Measurements from ENCODE around the gene TBXT. TPM values are rescaled to one million over a fixed set of nuclear protein-coding genes. Genes with fewer than 3 reads are reported as not detected.

The TBXT gene
- total and polyA plus RNA-seq, 9 of the 15 experiments (the other 6 are each of a cell fraction or from before 2014, with no cell fraction given): not detected

DNA sequence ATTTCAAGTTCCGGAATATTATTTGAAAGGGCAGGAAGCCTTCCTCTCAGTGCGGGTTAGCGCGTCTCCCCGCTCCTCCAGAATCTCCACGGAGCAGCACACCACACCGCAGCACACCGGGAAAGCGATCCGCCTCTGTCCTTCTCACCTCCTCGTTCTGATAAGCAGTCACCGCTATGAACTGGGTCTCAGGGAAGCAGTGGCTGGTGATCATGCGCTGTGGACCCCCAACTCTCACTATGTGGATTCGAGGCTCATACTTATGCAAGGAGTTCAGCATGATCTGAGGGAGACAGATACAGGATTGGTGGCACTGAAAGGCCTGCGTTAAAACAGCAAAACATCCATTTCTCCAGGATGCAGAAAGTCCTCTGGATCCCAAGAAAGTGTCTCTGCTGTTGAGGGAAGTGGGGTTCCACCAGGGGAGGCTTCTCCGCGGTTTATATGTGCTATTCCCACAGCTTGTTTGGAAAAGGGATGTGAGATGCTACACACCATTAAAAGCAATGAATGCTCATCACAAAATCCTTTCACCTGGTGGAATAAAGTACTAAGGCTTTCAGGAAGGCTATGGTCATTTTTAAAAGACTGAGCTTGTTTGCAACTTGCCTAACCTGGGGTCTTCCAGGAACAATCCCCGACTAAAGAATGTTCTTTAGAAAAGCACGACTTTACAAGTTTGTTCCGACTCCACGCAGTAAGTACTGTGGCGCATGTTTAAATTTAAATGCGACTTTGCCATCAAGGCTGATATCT, 1.9 kb downstream of the TBXT start:
- intact Hi-C loops (cut with micrococcal nuclease) (no loop called here), in situ Hi-C loops (cut with MboI) (no loop called here)
- Histone ChIP-seq H3K36me3 (ENCODE audit: control insufficient read depth, insufficient read depth, low read length) (no peaks in the 10 kb centered on the region), H3K4me3 (no peak overlapping the region), H3K27me3 (ENCODE audit: control insufficient read depth in 2 of 2, insufficient read depth in 2 of 2, low read length in 2 of 2) (peaks cover 24 to 77% of the 10 kb centered on the region in 2 experiments), H3K9me1 (ENCODE audit: control insufficient read depth, insufficient read depth, low read length) (no peaks in the 10 kb centered on the region), H3K4me2 (ENCODE audit: insufficient read depth, low read length) (no peak overlapping the region), H3K9ac (ENCODE audit: insufficient read depth in 1 of 2, low read depth in 2 of 2, low read length in 2 of 2) (no peak overlapping the region), H3K9me3 (replicated peaks; ENCODE audit: control insufficient read depth, insufficient read depth, low read depth, low read length) (no peaks in the 10 kb centered on the region), H3K79me2 (ENCODE audit: control insufficient read depth, insufficient read depth, low read length) (no peaks in the 10 kb centered on the region), H3K27ac (ENCODE audit: extremely low read depth, low read depth, low read length) (no peak overlapping the region), H2AFZ (ENCODE audit: low read depth, low read length) (no peak overlapping the region), H3K4me1 (replicated peaks in 1 of 2; ENCODE audit: control insufficient read depth in 2 of 2, insufficient read depth in 2 of 2, low read length in 2 of 2) (peaks cover 0 to 17% of the 10 kb centered on the region in 2 experiments; a peak in 1 of 5 replicates), H4K20me1 (replicated peaks; ENCODE audit: control insufficient read depth, insufficient read depth, low read length) (no peaks in the 10 kb centered on the region)
- CTCF ChIA-PET (ENCODE audit: low intra/inter-chr PET ratio): no interaction called here
- POLR2A ChIA-PET: no interaction called here
- DNase-seq (ENCODE audit: extremely low read depth in 1 of 4, low spot score in 3 of 4): peak in 1 of 4 experiments; percentile 5
- FAIRE-seq: peak; percentile 57
- no TSS peak for BruUV-seq (replicated peaks)
- no peak for TF ChIP-seq MBD2 (IDR thresholded peaks at IDR 0.05; ENCODE audit: borderline replicate concordance, low read depth)
- TF ChIP-seq HDAC6 (IDR thresholded peaks at IDR 0.05; ENCODE audit: low read depth, low read length): no peak
- TF ChIP-seq BRD9 (IDR thresholded peaks at IDR 0.05; ENCODE audit: low read depth, partially characterized antibody): no peak
- TF ChIP-seq SNRNP70 (optimal IDR thresholded peaks at IDR 0.05; ENCODE audit: low read depth, low read length): no peak
- no peak for TF ChIP-seq ZNF12 (CRISPR knock-in tag; IDR thresholded peaks at IDR 0.05)
- TF ChIP-seq KLF13 (tag; IDR thresholded peaks at IDR 0.05; ENCODE audit: borderline replicate concordance, low read depth): no peak
- no peak for TF ChIP-seq CBX2 (IDR thresholded peaks at IDR 0.05; ENCODE audit: insufficient read depth, low read length, poor library complexity, severe bottlenecking)
- no peak for TF ChIP-seq NBN (IDR thresholded peaks at IDR 0.05; ENCODE audit: low read depth)
- TF ChIP-seq ARID3B (CRISPR knock-in tag; IDR thresholded peaks at IDR 0.05; ENCODE audit: borderline replicate concordance): no peak
- TF ChIP-seq, protein P1, sequence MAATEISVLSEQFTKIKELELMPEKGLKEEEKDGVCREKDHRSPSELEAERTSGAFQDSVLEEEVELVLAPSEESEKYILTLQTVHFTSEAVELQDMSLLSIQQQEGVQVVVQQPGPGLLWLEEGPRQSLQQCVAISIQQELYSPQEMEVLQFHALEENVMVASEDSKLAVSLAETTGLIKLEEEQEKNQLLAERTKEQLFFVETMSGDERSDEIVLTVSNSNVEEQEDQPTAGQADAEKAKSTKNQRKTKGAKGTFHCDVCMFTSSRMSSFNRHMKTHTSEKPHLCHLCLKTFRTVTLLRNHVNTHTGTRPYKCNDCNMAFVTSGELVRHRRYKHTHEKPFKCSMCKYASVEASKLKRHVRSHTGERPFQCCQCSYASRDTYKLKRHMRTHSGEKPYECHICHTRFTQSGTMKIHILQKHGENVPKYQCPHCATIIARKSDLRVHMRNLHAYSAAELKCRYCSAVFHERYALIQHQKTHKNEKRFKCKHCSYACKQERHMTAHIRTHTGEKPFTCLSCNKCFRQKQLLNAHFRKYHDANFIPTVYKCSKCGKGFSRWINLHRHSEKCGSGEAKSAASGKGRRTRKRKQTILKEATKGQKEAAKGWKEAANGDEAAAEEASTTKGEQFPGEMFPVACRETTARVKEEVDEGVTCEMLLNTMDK (IDR thresholded peaks at IDR 0.05; ENCODE audit: borderline replicate concordance, insufficient read depth, low read depth, low read length, poor library complexity, severe bottlenecking): no peak
- TF ChIP-seq KDM1A (IDR thresholded peaks at IDR 0.05): no peak
- no peak for TF ChIP-seq SMAD1 (IDR thresholded peaks at IDR 0.05; ENCODE audit: low read depth, low read length, partially characterized antibody)
- no peak for TF ChIP-seq ARID1B (IDR thresholded peaks at IDR 0.05)
- no peak for TF ChIP-seq POLR2AphosphoS2 (IDR thresholded peaks at IDR 0.05; ENCODE audit: low read length)
- TF ChIP-seq MEIS2 (IDR thresholded peaks at IDR 0.05; ENCODE audit: partially characterized antibody): no peak
- no peak for TF ChIP-seq TCF3 (CRISPR knock-in tag; IDR thresholded peaks at IDR 0.05)
- no peak for TF ChIP-seq ZNF212 (CRISPR knock-in tag; IDR thresholded peaks at IDR 0.05)
- 4% methylated on average over 23 of the region's 23 CpGs for WGBS (ENCODE audit: insufficient coverage, low coverage, missing lambda C conversion rate)
- no peak for ATAC-seq

All from K562 (cell line).